Femur (tissue), 1 donor: Measurements from ENCODE around the gene R3HDM1.
A peak's percentile ranks its signal among the peaks of the same experiment; 100 is the strongest.
"Not testable (repeated sequence)": the region's sequence is repeated elsewhere in the genome, so short reads cannot be mapped to it uniquely, and the experiment has no call there.

Experiments used
- DNase-seq: peaks from one replicate; pipeline ENCODE4 v3.0.0-alpha.2; 2017

Gene R3HDM1

GRCh38 chr2:135647836-135648579 is 116.7 kb downstream of the R3HDM1 start:
- no peak for DNase-seq

- DNase-seq, result no peak
These were observed 119.4 kb downstream of the R3HDM1 start for GRCh38 chr2:135650721-135651120.

DNA sequence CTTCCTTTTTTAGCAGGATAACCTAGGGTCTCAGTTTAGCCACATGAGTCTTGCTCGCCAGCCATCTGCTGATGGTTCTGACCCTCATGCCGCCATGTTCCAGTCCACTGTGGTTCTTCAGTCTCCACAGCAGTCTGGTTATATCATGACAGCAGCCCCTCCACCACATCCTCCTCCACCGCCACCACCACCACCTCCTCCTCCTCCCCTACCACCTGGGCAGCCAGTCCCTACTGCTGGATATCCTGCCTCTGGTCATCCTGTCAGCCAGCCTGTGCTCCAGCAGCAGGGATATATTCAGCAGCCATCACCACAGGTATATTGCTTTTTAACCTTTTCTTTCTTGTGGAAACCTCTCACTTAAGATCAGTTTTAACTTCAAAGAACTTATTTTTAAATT is 120.4 kb downstream of the R3HDM1 start:
- DNase-seq, result no peak

GRCh38 chr2:135654239-135654638 is 123.0 kb downstream of the R3HDM1 start:
- not testable (repeated sequence) for DNase-seq

DNA sequence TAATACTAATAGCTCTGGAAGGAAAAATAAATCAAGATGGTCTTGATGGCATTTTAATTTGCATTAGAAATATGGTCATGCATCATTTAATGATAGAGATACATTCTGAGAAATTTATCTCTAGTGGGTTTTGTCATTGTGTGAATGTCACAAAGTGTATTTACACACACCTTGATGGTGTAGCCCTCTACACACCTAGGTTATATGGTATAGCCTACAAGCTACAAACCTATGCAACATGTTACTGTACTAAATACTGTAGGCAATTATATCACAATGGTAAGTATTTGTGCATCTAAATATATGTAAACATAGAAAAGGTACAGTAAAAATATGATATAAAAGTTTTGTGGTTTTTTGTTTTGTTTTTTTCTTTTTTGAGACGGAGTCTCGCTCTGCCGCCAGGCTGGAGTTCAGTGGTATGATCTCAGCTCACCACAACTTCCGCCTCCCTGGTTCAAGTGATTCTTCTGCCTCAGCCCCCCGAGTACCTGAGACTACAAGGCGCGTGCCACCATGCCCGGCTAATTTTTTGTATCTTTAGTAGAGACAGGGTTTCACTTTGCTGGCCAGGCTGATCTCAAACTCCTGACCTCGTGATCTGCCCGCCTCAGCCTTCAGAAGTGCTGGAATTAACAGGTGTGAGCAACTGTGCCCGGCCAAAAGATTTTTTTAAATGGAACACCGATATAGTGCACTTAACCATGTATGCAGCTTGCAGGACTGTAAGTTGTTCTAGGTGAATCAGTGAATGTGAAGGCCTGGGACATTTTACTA is 126.7 kb downstream of the R3HDM1 start:
- DNase-seq, result no peak

GRCh38 chr2:135662088-135662487 is 130.8 kb downstream of the R3HDM1 start:
- DNase-seq, result no peak

DNA sequence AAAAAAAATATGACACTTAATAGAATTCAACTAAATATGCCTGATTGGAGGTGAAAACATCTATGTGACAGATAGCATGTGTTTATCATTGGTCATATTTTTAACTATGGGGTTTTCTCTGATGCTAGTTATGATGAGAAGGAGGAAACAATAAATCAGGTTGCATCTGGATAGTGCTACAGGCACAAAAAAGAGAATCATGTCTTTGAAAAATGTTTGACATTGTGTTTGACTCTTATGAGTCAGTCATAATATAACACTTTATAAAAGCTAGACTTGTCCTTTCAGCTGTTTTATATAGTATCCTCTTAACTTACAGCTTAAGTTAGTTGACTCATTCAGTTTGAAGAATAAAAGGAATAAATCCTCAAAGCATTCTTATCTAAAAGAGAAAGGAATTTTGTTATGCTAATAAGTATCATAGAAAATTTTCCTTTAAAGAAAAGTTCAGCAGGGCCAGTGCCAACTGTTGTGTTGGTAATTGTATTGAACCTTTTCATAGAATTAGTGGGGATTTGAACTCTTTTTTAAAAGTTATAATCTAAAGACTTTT is 131.9 kb downstream of the R3HDM1 start:
- no peak for DNase-seq

- DNase-seq, result no peak
These were observed 133.4 kb downstream of the R3HDM1 start for GRCh38 chr2:135664623-135665068.

- no peak for DNase-seq
These were observed 135.8 kb downstream of the R3HDM1 start for GRCh38 chr2:135667045-135667444.

- DNase-seq, result no peak
These were observed 143.2 kb downstream of the R3HDM1 start for GRCh38 chr2:135674453-135674852.

DNA sequence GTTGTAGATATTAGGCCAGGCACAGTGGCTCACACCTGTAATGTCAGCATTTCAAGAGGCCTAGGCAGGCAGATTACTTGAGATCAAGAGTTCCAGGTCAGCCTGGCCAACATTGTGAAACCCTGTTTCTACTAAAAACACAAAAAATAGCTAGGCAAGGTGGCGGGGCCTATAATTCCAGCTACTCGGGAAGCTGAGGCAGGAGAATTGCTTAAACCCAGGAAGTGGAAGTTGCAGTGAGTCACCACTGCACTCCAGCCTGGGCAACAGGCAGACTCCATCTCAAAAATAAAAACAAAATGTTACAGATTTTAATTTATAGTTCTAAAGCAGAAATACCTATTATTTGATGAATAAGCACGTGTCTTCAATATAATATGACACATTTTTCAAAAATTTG is 144.7 kb downstream of the R3HDM1 start:
- no peak for DNase-seq

DNA sequence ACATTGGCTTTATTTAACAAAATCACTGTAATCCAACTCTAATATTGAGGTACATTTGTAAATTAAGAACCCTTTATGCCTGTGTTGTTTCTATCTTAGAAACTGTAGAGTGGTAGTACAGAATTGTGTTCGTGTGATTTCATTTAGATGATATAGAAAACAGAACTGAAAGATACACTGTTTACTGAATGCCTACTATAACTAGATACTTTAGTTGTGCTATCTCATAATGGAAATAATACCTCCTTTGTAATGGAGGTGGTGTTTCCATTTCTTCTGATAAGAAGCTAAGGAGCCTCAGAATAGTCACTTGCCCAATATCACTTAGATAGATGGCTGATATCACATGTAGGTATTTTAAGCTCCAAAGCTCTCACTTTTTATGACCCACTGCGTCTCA is 147.8 kb downstream of the R3HDM1 start:
- no peak for DNase-seq

DNA sequence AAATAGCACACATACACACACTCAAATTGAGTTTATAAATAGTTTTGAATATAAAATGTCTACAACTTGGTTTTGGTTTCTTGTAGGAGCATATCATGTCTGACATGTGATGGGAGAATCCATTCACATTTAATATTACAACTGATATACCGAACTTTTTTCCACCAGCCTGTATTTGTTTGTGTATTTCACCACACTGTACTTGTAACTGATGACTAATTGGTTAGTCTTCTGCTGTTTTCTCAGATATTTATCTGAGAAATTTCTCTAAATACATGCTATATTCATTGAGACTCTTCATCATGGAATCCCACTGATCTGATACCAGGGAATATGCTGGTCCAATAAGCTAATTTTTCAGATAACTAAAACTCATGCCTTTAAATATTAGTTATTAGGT is 154.1 kb downstream of the R3HDM1 start:
- no peak for DNase-seq

DNA sequence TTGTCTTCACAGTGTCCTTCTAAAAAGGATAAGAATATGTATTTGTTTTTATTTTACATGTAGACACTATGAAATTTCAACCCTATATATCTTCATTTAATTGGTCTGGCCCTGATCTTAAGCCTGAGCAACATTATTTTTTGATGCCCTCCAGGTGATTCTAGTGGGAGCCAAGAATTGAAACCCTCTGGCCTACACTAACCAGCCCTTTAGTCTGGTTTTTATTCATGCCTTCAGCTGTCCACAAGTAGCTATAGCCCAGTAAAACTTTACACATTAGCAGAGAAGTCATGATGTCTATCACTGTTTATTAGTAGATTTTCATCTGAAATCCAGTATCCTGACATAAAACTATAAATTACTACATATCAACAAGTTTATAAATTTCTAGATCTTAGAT is 157.7 kb downstream of the R3HDM1 start:
- DNase-seq, result no peak

DNA sequence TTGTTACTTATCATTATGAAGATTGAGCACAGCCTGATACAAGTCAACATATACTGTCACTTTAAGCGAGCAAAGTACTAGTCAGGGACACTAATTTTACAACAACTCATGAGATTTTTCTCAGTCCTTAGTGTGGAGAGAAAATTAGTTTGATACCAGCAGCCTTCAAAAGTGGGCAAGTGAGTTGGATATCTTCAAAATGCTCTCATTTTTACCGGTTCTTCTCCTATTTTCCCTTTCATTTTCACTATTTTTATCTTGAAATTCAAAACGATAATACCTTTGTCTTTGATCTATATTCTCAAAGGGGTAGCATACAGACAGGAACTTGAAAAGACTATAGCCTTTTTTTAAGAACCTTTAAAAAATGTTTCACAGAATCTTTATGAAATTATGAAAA is 158.4 kb downstream of the R3HDM1 start:
- no peak for DNase-seq

GRCh38 chr2:135694711-135695110 is 163.4 kb downstream of the R3HDM1 start:
- DNase-seq, result no peak

DNA sequence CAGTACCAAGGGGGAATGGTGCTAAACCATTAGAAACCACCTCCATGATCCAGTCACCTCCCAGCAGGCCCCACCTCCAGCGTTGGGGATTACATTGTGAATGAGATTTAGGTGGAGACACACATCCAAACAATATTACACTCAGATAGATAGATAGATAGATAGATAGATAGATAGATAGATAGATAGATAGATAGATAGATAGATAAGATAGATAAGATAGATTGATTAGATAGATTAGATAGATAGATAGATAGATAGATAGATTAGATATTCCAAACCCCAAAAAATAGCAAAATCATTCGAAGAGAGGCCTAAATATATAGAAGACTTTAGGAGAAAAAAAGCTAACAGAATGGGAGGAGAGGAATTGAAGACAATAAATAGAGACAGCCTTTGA is 167.6 kb downstream of the R3HDM1 start:
- DNase-seq, result no peak

- DNase-seq, result no peak
These were observed 170.2 kb downstream of the R3HDM1 start for GRCh38 chr2:135701442-135701841.

DNA sequence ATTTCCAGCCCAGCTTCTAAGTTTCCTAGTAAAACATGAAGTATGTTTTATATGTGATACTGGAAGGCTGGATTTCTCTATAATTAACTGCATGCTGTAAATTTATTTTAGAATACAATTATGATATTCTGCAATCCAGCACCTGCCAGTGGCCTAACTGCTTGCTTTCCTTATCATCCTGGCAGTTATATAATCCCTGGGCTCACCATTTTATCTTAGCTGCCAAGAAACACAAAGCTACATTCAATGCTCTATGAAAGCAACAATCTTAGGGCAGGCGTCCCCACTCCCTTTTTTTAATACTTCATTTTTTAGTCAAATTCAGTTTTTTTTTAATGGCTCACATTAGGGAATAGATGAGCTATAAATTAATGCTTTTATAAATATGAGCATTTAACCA is 172.0 kb downstream of the R3HDM1 start:
- no peak for DNase-seq

DNA sequence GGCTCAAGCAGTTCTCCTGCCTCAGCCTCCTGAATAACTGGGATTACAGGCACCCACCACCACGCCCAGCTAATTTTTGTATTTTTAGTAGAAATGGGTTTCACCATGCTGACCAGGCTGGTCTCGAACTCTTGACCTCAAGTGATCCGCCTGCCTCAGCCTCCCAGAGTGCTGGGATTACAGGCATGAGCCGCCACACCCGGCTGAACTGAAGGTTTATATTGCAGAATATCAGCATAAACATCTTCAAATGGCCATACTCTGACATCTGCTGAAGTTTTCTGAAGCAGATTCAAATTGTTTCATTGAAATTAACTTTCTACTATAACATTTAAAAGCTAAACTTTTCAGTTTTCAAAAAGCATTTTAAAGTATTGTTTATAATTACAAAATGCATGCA is 172.8 kb downstream of the R3HDM1 start:
- DNase-seq, result not testable (repeated sequence)

DNA sequence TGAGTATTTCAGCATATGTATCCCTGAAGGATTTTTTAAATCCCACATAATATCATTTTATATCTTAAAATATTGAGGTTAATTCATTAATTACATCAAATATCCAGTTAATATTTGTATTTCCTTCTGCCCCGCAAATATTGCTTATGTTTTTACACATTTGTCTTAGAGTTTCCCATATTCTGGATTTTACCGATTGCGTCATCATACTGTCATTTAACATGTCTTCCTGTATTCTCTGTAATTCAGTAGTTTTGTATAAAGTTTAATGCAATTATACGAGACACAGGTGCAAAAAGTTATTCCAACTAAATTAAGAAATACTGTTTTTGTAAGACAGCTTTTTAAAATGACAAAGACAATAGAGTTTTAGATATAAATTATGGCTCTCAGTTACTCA is 176.9 kb downstream of the R3HDM1 start:
- no peak for DNase-seq

DNA sequence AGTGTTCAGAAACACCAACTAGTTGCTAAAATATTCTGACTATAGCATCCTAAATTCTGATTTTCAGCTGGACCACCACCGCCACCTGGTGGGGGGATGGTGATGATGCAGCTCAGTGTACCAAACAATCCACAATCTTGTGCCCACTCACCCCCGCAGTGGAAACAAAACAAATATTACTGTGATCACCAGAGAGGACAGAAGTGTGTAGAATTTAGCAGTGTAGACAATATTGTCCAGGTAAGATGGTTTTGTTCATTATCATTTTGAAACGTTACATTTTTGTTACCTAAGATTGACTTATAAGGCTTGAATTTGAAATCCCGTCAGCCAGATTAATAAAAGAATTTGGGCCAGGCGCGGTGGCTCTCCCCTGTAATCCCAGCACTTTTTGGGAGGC is 178.7 kb downstream of the R3HDM1 start:
- DNase-seq, result peak; percentile 73

DNA sequence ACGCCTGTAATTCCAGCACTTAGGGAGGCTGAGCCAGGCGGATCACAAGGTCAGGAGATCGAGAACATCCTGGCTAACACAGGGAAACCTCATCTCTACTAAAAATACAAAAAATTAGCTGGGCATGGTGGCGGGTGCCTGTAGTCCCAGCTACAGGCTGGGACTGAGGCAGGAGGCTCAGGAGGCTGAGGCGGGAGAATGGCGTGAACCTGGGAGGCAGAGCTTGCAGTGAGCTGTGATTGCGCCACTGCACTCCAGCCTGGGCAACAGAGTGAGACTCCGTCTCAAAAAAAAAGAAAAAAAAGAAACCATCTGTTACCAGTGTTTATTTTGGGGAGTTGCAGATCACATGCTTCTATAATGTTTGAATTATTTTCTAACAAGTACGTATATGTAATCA is 183.8 kb downstream of the R3HDM1 start:
- DNase-seq, result not testable (repeated sequence)
